HL-60/S4 treated with phorbol 12-myristate 13-acetate at 8.2 ng/mL for 4 days and 3 days (cell line): Measurements from ENCODE around the gene CHMP1A.
"Not testable (repeated sequence)": the region's sequence is repeated elsewhere in the genome, so short reads cannot be mapped to it uniquely, and the experiment has no call there.

Source experiments
- in situ Hi-C: fragments of 300-500 bp; cut with MboI; formaldehyde crosslinking; loops from 2 replicates; pipeline ENCODE4 v1.15.0; 2022; ENCODE audit warnings: low sequenced_read_pairs

CHMP1A gene

GRCh38 chr16:89657442-89658220 lies at the start of gene CHMP1A, which contains the start of gene SPATA33:
Gene CHMP1A (minus strand): TSS chr16:89657708. CDS start chr16:89657588, 120 bp downstream.
Gene SPATA33 (plus strand): TSS chr16:89657836. CDS start chr16:89657912, 76 bp downstream.
- in situ Hi-C loops: no loop called here

- in situ Hi-C loops: no loop called here
Measured at GRCh38 chr16:89706518-89707260, 49.2 kb upstream of the CHMP1A start.

GRCh38 chr16:89705006-89705405 lies 47.5 kb upstream of the CHMP1A start:
- in situ Hi-C loops: no loop called here

GRCh38 chr16:89704281-89704680 lies 46.8 kb upstream of the CHMP1A start:
- in situ Hi-C loops: no loop called here

GRCh38 chr16:89701425-89702406 lies 44.2 kb upstream of the CHMP1A start, which contains the start of gene SPATA2L:
Gene SPATA2L (minus strand): TSS chr16:89701705. CDS start chr16:89701232, 473 bp downstream.
- in situ Hi-C loops: no loop called here

GRCh38 chr16:89700649-89701424 lies 43.3 kb upstream of the CHMP1A start:
- in situ Hi-C loops: no loop called here

- in situ Hi-C loops: no loop called here
Measured at GRCh38 chr16:89700100-89700648, 42.7 kb upstream of the CHMP1A start.

- in situ Hi-C loops: not testable (repeated sequence)
Measured at GRCh38 chr16:89699629-89700099, 42.2 kb upstream of the CHMP1A start.

- in situ Hi-C loops: not testable (repeated sequence)
Measured at GRCh38 chr16:89698717-89699116, 41.2 kb upstream of the CHMP1A start.

- in situ Hi-C loops: no loop called here
Measured at GRCh38 chr16:89697616-89698331, 40.3 kb upstream of the CHMP1A start.

GRCh38 chr16:89697161-89697615 lies 39.7 kb upstream of the CHMP1A start:
- in situ Hi-C loops: no loop called here

GRCh38 chr16:89696670-89697128 lies 39.2 kb upstream of the CHMP1A start:
- in situ Hi-C loops: no loop called here

- in situ Hi-C loops: no loop called here
Measured at GRCh38 chr16:89695875-89696669, 38.6 kb upstream of the CHMP1A start.

GRCh38 chr16:89695086-89695874 lies 37.8 kb upstream of the CHMP1A start:
- in situ Hi-C loops: no loop called here

- in situ Hi-C loops: not testable (repeated sequence)
Measured at GRCh38 chr16:89694784-89695085, 37.2 kb upstream of the CHMP1A start.

- in situ Hi-C loops: no loop called here
Measured at GRCh38 chr16:89693931-89694783, 36.6 kb upstream of the CHMP1A start.
